Tibial artery (tissue), 4 donors: ENCODE measurements around the gene ROR1.

Source experiments
- DNase-seq, 2 donors: peaks; one replicate each; pipeline ENCODE4 v3.0.0-alpha.2; 2019
- H3K27ac ChIP-seq, 2 donors: fragments of 200-600 bp; sonication (generic) in 1 of 2; 1 replicate in 1 of 2; 2 replicates in 1 of 2; pipeline ENCODE4 v1.5.1; 2018 to 2019; ENCODE audit warnings: mild to moderate bottlenecking in 1 of 2
- H3K27me3 ChIP-seq, 2 donors: fragments of 200-600 bp; sonication (generic) in 1 of 2; one replicate each; pipeline versions ENCODE4 v1.5.1 to v1.6.0; 2016 to 2019
- H3K36me3 ChIP-seq, 3 donors: fragments of 200-600 bp; sonication (generic) in 2 of 3; one replicate each; pipeline ENCODE4 v1.5.1; 2016 to 2019; ENCODE audit warnings: mild to moderate bottlenecking in 2 of 3
- H3K4me1 ChIP-seq, 4 donors: fragments of 200-600 bp; sonication (generic) in 2 of 4; 1 replicate in 3 of 4; 2 replicates in 1 of 4; pipeline ENCODE4 v1.5.1; 2016 to 2019
- H3K4me3 ChIP-seq, 2 donors: fragments of 200-600 bp; sonication (generic) in 1 of 2; 1 replicate in 1 of 2; 2 replicates in 1 of 2; pipeline ENCODE4 v1.5.1; 2018 to 2019; ENCODE audit warnings: mild to moderate bottlenecking in 2 of 2
- H3K9me3 ChIP-seq, 3 donors: fragments of 200-600 bp; sonication (generic) in 1 of 3; one replicate each; pipeline ENCODE4 v1.5.1; 2016 to 2019
- intact Hi-C: fragments of 100-400 bp; cut with DNase I; formaldehyde crosslinking; loops from one replicate; pipeline ENCODE4 v1.15.0; 2023; ENCODE audit warnings: low total_unique reads
- TF ChIP-seq, protein P1 (sequence below), 2 experiments: fragments of 200-600 bp in 1 of 2; fragments of 450-650 bp in 1 of 2; IDR thresholded peaks; one replicate each; pipeline ENCODE4 v1.5.1; 2017 to 2019; ENCODE audit warnings: antibody characterized with exemption in 2 of 2, mild to moderate bottlenecking in 1 of 2, moderate library complexity in 1 of 2

ROR1 gene

GRCh38 chr1:64112281-64112680 is 338.5 kb downstream of the ROR1 start:
- intact Hi-C loops, result no loop called here
- no peak overlapping the region for H3K4me3 ChIP-seq
- H3K9me3 ChIP-seq, result no peaks in the 10 kb centered on the region
- TF ChIP-seq, protein P1, sequence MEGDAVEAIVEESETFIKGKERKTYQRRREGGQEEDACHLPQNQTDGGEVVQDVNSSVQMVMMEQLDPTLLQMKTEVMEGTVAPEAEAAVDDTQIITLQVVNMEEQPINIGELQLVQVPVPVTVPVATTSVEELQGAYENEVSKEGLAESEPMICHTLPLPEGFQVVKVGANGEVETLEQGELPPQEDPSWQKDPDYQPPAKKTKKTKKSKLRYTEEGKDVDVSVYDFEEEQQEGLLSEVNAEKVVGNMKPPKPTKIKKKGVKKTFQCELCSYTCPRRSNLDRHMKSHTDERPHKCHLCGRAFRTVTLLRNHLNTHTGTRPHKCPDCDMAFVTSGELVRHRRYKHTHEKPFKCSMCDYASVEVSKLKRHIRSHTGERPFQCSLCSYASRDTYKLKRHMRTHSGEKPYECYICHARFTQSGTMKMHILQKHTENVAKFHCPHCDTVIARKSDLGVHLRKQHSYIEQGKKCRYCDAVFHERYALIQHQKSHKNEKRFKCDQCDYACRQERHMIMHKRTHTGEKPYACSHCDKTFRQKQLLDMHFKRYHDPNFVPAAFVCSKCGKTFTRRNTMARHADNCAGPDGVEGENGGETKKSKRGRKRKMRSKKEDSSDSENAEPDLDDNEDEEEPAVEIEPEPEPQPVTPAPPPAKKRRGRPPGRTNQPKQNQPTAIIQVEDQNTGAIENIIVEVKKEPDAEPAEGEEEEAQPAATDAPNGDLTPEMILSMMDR (IDR thresholded peaks at IDR 0.05), result no peak
- no peaks in the 10 kb centered on the region for H3K36me3 ChIP-seq
- H3K27me3 ChIP-seq, result no peaks in the 10 kb centered on the region
- no peak for DNase-seq
- no peak overlapping the region for H3K27ac ChIP-seq
- H3K4me1 ChIP-seq, result peaks cover 0 to 50% (median 11%) of the 10 kb centered on the region in 4 donors

DNA sequence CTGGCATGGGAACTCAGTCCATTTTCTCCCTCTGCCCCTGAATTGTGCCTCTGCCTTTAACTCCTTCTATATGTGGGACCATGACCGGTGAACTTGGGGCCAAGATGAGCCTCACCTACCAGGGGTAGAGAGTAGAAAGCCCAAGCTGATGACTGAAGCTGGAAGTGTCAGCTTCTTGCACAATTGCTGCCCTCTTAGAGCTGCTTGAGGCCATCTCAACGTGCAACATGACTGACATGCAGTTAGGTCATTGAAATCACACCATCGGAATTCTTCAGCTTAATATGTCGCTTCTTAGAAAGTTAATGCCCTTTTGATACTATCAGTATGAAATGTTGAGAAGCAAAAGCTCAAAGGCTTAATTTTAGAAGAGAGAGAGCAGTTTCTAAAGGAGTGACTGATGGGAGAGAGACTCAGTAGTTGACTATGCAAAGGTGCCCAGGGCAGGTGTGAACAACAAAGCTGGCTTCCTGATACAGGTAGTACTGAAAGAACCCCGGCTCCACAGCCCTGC is 340.3 kb downstream of the ROR1 start:
- Histone ChIP-seq H3K4me3 (no peak overlapping the region), H3K4me1 (peaks cover 0 to 35% (median 11%) of the 10 kb centered on the region in 4 donors), H3K27me3 (no peaks in the 10 kb centered on the region), H3K27ac (no peak overlapping the region), H3K9me3 (no peaks in the 10 kb centered on the region), H3K36me3 (no peaks in the 10 kb centered on the region)
- intact Hi-C loops, result no loop called here
- no peak for DNase-seq
- TF ChIP-seq, protein P1 (IDR thresholded peaks at IDR 0.05), result no peak

DNA sequence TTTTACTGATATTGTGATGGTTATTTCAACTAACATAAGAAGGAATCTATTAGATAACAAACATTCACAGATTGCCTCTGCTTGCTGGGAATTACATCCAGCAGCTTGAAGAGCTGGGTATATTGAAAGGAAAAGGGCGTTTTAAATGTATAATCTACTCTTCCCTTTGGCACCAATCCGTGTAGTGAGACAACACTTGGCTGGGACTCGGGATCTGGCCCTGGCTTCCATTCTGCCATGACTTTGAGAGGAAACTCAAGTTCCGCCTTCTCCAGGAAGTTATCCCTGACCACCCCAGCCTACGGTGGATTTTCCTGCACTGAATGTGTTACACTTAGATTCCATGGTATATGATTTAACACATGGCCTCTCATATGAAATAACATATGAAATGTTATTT is 342.7 kb downstream of the ROR1 start:
- H3K4me3 ChIP-seq, result no peak overlapping the region

GRCh38 chr1:64117492-64117891 is 343.7 kb downstream of the ROR1 start:
- intact Hi-C loops, result no loop called here

More for the DNA sequence above, 342.7 kb downstream of the ROR1 start:
- intact Hi-C loops, result no loop called here
- Histone ChIP-seq H3K27me3 (no peaks in the 10 kb centered on the region), H3K9me3 (no peaks in the 10 kb centered on the region), H3K27ac (no peak overlapping the region), H3K36me3 (no peaks in the 10 kb centered on the region), H3K4me1 (peaks cover 0 to 29% (median 9%) of the 10 kb centered on the region in 4 donors)
- DNase-seq, result no peak
- TF ChIP-seq, protein P1 (IDR thresholded peaks at IDR 0.05), result no peak

DNA sequence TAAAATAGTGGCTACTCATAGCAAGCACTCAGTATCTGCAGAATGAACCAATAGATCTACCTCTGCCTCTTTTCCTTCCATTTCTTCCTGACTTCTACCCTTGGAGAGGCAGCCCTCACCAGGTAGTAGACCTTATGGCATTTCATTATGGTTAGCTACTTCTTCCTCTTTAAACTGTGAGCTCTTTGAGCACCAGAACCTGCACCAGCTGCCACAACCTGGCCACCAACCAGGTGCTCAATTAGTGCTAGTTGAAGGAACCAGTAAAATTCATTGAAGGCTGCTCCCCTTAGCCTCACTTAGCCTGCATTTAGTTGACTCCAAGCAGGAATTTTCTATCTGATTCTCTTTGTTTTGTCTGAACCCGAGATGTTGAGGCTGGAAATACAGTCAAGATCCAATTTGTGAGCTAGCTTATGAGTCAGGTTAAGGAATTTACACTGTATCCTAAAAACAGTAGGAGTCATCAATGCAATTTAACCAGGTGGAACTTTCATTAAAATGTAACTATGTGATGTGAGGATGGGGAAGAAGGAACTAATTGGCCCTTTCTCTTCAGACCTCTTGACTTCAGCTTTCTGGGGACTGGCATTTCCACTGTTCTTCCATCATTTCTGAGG is 348.1 kb downstream of the ROR1 start:
- Histone ChIP-seq H3K4me1 (peaks cover 0 to 46% (median 15%) of the 10 kb centered on the region in 4 donors), H3K27me3 (no peaks in the 10 kb centered on the region), H3K27ac (no peak overlapping the region), H3K4me3 (no peak overlapping the region), H3K9me3 (no peaks in the 10 kb centered on the region), H3K36me3 (no peaks in the 10 kb centered on the region)
- intact Hi-C loops, result loop anchor here (10.0 kb wide), 1 partner anchor 67 kb away; no protein-coding TSS in a partner anchor
- DNase-seq, result no peak
- TF ChIP-seq, protein P1 (IDR thresholded peaks at IDR 0.05), result no peak

More at GRCh38 chr1:64117492-64117891, 343.7 kb downstream of the ROR1 start:
- no peaks in the 10 kb centered on the region for H3K9me3 ChIP-seq
- peaks cover 0 to 34% (median 8%) of the 10 kb centered on the region in 4 donors for H3K4me1 ChIP-seq
- no peak overlapping the region for H3K27ac ChIP-seq
- H3K27me3 ChIP-seq, result no peaks in the 10 kb centered on the region
- no peak for DNase-seq
- TF ChIP-seq, protein P1 (IDR thresholded peaks at IDR 0.05), result no peak
- H3K4me3 ChIP-seq, result no peak overlapping the region
- H3K36me3 ChIP-seq, result no peaks in the 10 kb centered on the region
